Omental fat pad (tissue), 4 donors: ENCODE results near the gene CEP290. TPM values are rescaled to one million over a fixed set of nuclear protein-coding genes. Genes with fewer than 3 reads are reported as not detected.

Experiments
- ATAC-seq: fragments of 150-250 bp; one replicate; pipeline ENCODE4 v1.9.1; 2016; ENCODE audit warnings: mild to moderate bottlenecking, moderate library complexity; ENCODE audit not compliant: low FRiP score
- DNase-seq: peaks from one replicate; pipeline ENCODE4 v3.0.0-alpha.2; 2019; ENCODE audit warnings: low spot score
- CTCF ChIP-seq, 3 donors: fragments of 450-650 bp; IDR thresholded peaks; one replicate each; pipeline ENCODE4 v1.5.1; 2016 to 2017; ENCODE audit warnings: antibody characterized with exemption in 3 of 3, mild to moderate bottlenecking in 3 of 3, moderate library complexity in 2 of 3
- total RNA-seq, 4 donors: library from RNA; depleted of rRNA; stranded (reverse); fragments of >200 nt; gene quantifications; one replicate each; pipeline ENCODE4 v1.1.0, GENCODE V29; 2016

CEP290 gene
- 10 to 100 TPM; 11.3 to 18.9 (median 14.7) TPM for total RNA-seq

GRCh38 chr12:88141774-88142609 is at the start of gene CEP290, which contains the start of gene TMTC3:
CEP290 (minus strand) TSS chr12:88142088; CDS start chr12:88141307, 781 bp downstream.
TMTC3 (plus strand) TSS chr12:88142307; CDS start chr12:88148316, 6,009 bp downstream.
- DNase-seq (peak; percentile 76), ATAC-seq (peak; percentile 100)
- no peak for TF ChIP-seq CTCF (IDR thresholded peaks at IDR 0.05)

GRCh38 chr12:88188180-88188579 is 46.3 kb upstream of the CEP290 start:
- TF ChIP-seq CTCF (IDR thresholded peaks at IDR 0.05): no peak
- no peak for DNase-seq

GRCh38 chr12:88187571-88187970 is 45.7 kb upstream of the CEP290 start:
- ATAC-seq (no peak), DNase-seq (no peak)
- TF ChIP-seq CTCF (IDR thresholded peaks at IDR 0.05): no peak

More at GRCh38 chr12:88188180-88188579, 46.3 kb upstream of the CEP290 start:
- ATAC-seq: no peak

GRCh38 chr12:88185988-88186387 is 44.1 kb upstream of the CEP290 start:
- ATAC-seq (no peak), DNase-seq (no peak)
- no peak for TF ChIP-seq CTCF (IDR thresholded peaks at IDR 0.05)

- DNase-seq (no peak), ATAC-seq (no peak)
- TF ChIP-seq CTCF (IDR thresholded peaks at IDR 0.05): no peak
Measured at GRCh38 chr12:88185279-88185678, 43.4 kb upstream of the CEP290 start.

GRCh38 chr12:88184196-88184595 is 42.3 kb upstream of the CEP290 start:
- ATAC-seq: no peak
- TF ChIP-seq CTCF (IDR thresholded peaks at IDR 0.05): no peak

GRCh38 chr12:88182416-88182815 is 40.5 kb upstream of the CEP290 start:
- ATAC-seq: no peak
- DNase-seq: no peak
- no peak for TF ChIP-seq CTCF (IDR thresholded peaks at IDR 0.05)

More at GRCh38 chr12:88184196-88184595, 42.3 kb upstream of the CEP290 start:
- no peak for DNase-seq
